Retinal pigment epithelial cell (primary cell): ENCODE data around the gene RFX2.
"Not testable (repeated sequence)": the region's sequence is repeated elsewhere in the genome, so short reads cannot be mapped to it uniquely, and the experiment has no call there.

ENCODE experiments used
- DNase-seq: peaks from one replicate; pipeline ENCODE4 v3.0.0-alpha.2; 2010; ENCODE audit warnings: low read depth
- H3K4me3 ChIP-seq: 2 replicates; pipeline ENCODE4 v1.5.1; 2011; ENCODE audit warnings: mild to moderate bottlenecking, low read length, control low read depth, moderate library complexity
- CTCF ChIP-seq: conservative IDR thresholded peaks from 2 replicates; pipeline ENCODE4 v1.5.1; 2011; ENCODE audit warnings: low read depth, low read length, control low read depth, inconsistent platforms

RFX2 gene

GRCh38 chr19:6076291-6076665, 34.0 kb downstream of the RFX2 start:
- no peak for TF ChIP-seq CTCF
- no peak overlapping the region for H3K4me3 ChIP-seq
- no peak for DNase-seq

- H3K4me3 ChIP-seq: no peak overlapping the region
- DNase-seq: no peak
- no peak for TF ChIP-seq CTCF
Measured at GRCh38 chr19:6074709-6075403, 35.4 kb downstream of the RFX2 start.

GRCh38 chr19:6073858-6074708, 36.2 kb downstream of the RFX2 start:
- no peak for DNase-seq
- no peak overlapping the region for H3K4me3 ChIP-seq
- TF ChIP-seq CTCF: no peak

GRCh38 chr19:6073233-6073632, 37.1 kb downstream of the RFX2 start:
- not testable (repeated sequence) for H3K4me3 ChIP-seq, DNase-seq

GRCh38 chr19:6071875-6072274, 38.4 kb downstream of the RFX2 start:
- H3K4me3 ChIP-seq: no peak overlapping the region
- no peak for DNase-seq
- TF ChIP-seq CTCF: no peak

GRCh38 chr19:6070720-6071485, 39.4 kb downstream of the RFX2 start:
- DNase-seq: no peak
- TF ChIP-seq CTCF: no peak
- H3K4me3 ChIP-seq: no peak overlapping the region

GRCh38 chr19:6070207-6070681, 40.1 kb downstream of the RFX2 start:
- no peak overlapping the region for H3K4me3 ChIP-seq
- TF ChIP-seq CTCF: no peak
- DNase-seq: no peak
